ENCODE measurements around the gene ETV5.

Gene ETV5

GRCh38 chr3:186127463-186127862 lies 18.6 kb upstream of the ETV5 start:
- no peak overlapping the region for H3K4me2 ChIP-seq (ENCODE audit: low read length)
- H3K36me3 ChIP-seq (ENCODE audit: control insufficient read depth, insufficient read depth, low read length), result no peaks in the 10 kb centered on the region
- H3K9me3 ChIP-seq (ENCODE audit: control insufficient read depth, low read length), result no peaks in the 10 kb centered on the region
- no peaks in the 10 kb centered on the region for H3K4me1 ChIP-seq
- H2AFZ ChIP-seq, result no peak overlapping the region
- no peak overlapping the region for H3K9ac ChIP-seq
- TF ChIP-seq, protein P1, sequence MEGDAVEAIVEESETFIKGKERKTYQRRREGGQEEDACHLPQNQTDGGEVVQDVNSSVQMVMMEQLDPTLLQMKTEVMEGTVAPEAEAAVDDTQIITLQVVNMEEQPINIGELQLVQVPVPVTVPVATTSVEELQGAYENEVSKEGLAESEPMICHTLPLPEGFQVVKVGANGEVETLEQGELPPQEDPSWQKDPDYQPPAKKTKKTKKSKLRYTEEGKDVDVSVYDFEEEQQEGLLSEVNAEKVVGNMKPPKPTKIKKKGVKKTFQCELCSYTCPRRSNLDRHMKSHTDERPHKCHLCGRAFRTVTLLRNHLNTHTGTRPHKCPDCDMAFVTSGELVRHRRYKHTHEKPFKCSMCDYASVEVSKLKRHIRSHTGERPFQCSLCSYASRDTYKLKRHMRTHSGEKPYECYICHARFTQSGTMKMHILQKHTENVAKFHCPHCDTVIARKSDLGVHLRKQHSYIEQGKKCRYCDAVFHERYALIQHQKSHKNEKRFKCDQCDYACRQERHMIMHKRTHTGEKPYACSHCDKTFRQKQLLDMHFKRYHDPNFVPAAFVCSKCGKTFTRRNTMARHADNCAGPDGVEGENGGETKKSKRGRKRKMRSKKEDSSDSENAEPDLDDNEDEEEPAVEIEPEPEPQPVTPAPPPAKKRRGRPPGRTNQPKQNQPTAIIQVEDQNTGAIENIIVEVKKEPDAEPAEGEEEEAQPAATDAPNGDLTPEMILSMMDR (IDR thresholded peaks at IDR 0.05), result no peak
- no peak overlapping the region for H3K4me3 ChIP-seq (ENCODE audit: low read depth, low read length)
- no peaks in the 10 kb centered on the region for H3K79me2 ChIP-seq
- H3K27me3 ChIP-seq (ENCODE audit: control insufficient read depth, insufficient read depth, low read length), result no peaks in the 10 kb centered on the region
- no peak overlapping the region for H3K27ac ChIP-seq

DNA sequence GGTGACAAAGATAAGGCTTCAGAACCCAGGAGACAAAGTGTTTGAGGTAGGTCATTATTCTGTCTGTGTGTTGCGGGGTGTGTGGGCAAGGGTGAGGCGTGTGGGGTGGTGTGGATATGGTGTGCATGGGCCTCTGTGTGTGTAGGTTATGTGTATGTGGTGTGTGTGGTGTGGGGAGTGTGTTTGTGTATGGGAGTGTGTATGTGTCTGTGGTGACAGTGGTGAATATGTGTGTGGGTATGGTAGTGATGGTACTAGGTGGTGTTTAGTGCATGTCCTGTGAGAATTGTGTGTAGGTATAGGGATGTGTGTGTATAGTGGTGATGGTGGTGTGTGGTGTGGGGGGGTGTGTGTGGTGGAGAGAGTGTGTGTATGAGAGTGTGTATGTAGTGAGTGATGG lies 16.2 kb upstream of the ETV5 start:
- Histone ChIP-seq H3K27me3 (ENCODE audit: control insufficient read depth, insufficient read depth, low read length) (no peaks in the 10 kb centered on the region), H3K27ac (no peak overlapping the region), H3K9ac (no peak overlapping the region), H2AFZ (no peak overlapping the region), H3K4me3 (ENCODE audit: low read depth, low read length) (no peak overlapping the region), H3K4me1 (no peaks in the 10 kb centered on the region), H3K36me3 (ENCODE audit: control insufficient read depth, insufficient read depth, low read length) (no peaks in the 10 kb centered on the region), H3K9me3 (ENCODE audit: control insufficient read depth, low read length) (no peaks in the 10 kb centered on the region), H3K4me2 (ENCODE audit: low read length) (no peak overlapping the region), H3K79me2 (no peaks in the 10 kb centered on the region)
- TF ChIP-seq, protein P1 (IDR thresholded peaks at IDR 0.05), result no peak

DNA sequence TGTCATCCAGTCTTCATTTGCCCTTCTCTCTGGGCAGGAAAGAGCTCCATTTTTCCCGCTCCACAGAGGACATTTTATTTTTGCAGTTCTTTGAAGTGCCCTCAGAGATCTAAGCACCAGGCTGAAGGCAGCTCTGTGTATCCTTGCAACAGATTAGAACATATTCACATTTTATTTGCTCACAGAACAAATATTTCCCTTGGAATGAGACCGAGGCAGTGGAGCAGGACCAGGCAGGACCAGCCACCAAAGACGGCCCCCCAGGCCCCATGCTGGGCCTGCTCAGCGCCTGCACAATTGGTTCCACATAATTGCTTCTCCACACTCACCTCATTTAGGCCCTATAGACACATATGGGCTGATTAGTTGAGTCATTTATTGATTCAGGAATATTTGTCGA lies 15.7 kb upstream of the ETV5 start:
- Histone ChIP-seq H3K4me3 (ENCODE audit: low read depth, low read length) (no peak overlapping the region), H3K4me1 (no peaks in the 10 kb centered on the region), H3K27me3 (ENCODE audit: control insufficient read depth, insufficient read depth, low read length) (no peaks in the 10 kb centered on the region), H3K36me3 (ENCODE audit: control insufficient read depth, insufficient read depth, low read length) (no peaks in the 10 kb centered on the region), H3K79me2 (no peaks in the 10 kb centered on the region), H2AFZ (no peak overlapping the region), H3K9me3 (ENCODE audit: control insufficient read depth, low read length) (no peaks in the 10 kb centered on the region), H3K4me2 (ENCODE audit: low read length) (no peak overlapping the region), H3K9ac (no peak overlapping the region), H3K27ac (no peak overlapping the region)
- TF ChIP-seq, protein P1 (IDR thresholded peaks at IDR 0.05), result no peak

GRCh38 chr3:186123012-186123411 lies 14.1 kb upstream of the ETV5 start:
- no peak overlapping the region for H3K4me3 ChIP-seq (ENCODE audit: low read depth, low read length)
- H3K9me3 ChIP-seq (ENCODE audit: control insufficient read depth, low read length), result no peaks in the 10 kb centered on the region
- no peaks in the 10 kb centered on the region for H3K27me3 ChIP-seq (ENCODE audit: control insufficient read depth, insufficient read depth, low read length)
- TF ChIP-seq, protein P1 (IDR thresholded peaks at IDR 0.05), result no peak
- H3K9ac ChIP-seq, result no peak overlapping the region
- H3K27ac ChIP-seq, result no peak overlapping the region
- no peaks in the 10 kb centered on the region for H3K36me3 ChIP-seq (ENCODE audit: control insufficient read depth, insufficient read depth, low read length)
- no peaks in the 10 kb centered on the region for H3K4me1 ChIP-seq
- H2AFZ ChIP-seq, result no peak overlapping the region
- no peak overlapping the region for H3K4me2 ChIP-seq (ENCODE audit: low read length)
- no peaks in the 10 kb centered on the region for H3K79me2 ChIP-seq

GRCh38 chr3:186121968-186122367 lies 13.1 kb upstream of the ETV5 start:
- H3K9ac ChIP-seq, result no peak overlapping the region
- no peaks in the 10 kb centered on the region for H3K79me2 ChIP-seq
- no peak overlapping the region for H3K27ac ChIP-seq
- H3K27me3 ChIP-seq (ENCODE audit: control insufficient read depth, insufficient read depth, low read length), result no peaks in the 10 kb centered on the region
- no peaks in the 10 kb centered on the region for H3K4me1 ChIP-seq
- no peak overlapping the region for H3K4me3 ChIP-seq (ENCODE audit: low read depth, low read length)
- no peaks in the 10 kb centered on the region for H3K9me3 ChIP-seq (ENCODE audit: control insufficient read depth, low read length)
- no peak overlapping the region for H2AFZ ChIP-seq
- no peaks in the 10 kb centered on the region for H3K36me3 ChIP-seq (ENCODE audit: control insufficient read depth, insufficient read depth, low read length)
- no peak overlapping the region for H3K4me2 ChIP-seq (ENCODE audit: low read length)
- TF ChIP-seq, protein P1 (IDR thresholded peaks at IDR 0.05), result no peak

Data from parathyroid adenoma (tissue), 2 donors.